Measurements from ENCODE around the gene UCK1.

Gene UCK1

DNA sequence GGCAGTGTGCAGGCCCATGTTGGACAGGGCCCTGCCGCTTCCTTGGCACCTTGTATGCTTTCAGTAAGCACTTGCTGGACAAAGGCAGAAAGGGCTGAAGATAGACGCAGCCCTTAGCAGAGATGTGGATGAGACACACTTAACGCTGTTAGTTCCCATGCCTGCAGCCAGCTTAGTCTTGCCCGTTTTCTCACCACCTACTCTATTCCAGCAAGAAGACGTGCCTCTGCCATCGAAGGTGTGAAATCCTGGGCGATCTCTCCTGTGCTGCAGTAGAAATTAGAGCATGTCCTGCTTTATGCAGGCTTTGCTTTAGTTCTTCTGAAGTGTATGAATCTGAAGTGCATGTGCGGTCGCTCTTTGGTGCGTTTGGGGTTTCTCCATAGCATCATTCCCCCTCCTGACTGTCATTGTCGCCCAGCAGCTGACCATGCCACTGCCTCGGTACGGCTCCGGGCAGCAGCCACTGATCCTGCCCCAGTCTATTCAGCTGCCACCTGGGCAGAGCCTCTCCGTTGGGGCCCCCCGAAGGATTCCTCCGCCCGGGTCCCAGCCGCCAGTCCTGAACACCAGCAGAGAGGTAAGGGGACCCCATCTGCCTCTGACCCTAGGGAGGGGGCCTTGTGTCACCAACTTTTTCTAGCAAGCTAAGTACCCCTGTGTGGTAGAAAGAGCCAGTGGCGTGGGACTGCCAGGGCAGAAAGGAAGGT lies 39.9 kb downstream of the UCK1 start:
- H3K4me3 ChIP-seq (ENCODE audit: low read depth, low read length): no peak overlapping the region
- DNase-seq (ENCODE audit: low read depth): no peak
- TF ChIP-seq, protein P1, sequence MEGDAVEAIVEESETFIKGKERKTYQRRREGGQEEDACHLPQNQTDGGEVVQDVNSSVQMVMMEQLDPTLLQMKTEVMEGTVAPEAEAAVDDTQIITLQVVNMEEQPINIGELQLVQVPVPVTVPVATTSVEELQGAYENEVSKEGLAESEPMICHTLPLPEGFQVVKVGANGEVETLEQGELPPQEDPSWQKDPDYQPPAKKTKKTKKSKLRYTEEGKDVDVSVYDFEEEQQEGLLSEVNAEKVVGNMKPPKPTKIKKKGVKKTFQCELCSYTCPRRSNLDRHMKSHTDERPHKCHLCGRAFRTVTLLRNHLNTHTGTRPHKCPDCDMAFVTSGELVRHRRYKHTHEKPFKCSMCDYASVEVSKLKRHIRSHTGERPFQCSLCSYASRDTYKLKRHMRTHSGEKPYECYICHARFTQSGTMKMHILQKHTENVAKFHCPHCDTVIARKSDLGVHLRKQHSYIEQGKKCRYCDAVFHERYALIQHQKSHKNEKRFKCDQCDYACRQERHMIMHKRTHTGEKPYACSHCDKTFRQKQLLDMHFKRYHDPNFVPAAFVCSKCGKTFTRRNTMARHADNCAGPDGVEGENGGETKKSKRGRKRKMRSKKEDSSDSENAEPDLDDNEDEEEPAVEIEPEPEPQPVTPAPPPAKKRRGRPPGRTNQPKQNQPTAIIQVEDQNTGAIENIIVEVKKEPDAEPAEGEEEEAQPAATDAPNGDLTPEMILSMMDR (IDR thresholded peaks at IDR 0.05; ENCODE audit: control insufficient read depth, extremely low read depth, insufficient read depth): no peak

DNA sequence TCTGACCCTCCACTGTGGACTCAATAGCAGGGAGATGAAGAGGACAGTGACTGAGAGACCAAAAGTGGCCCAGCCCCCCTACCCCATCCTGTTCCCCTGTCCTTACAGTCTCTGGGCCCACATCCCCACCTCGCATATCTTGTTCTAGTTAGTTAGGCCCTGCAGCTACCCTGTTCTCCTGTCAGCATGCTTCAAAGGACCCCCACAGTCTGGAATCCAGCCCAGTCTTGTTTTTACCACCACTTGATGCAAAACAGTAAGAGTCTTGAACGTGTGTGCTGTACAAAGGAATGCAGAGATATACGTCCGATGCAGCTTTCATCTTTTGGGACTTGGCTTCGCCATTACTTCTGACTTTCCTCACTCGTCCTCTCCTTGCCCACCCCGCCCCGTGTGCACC lies 40.5 kb downstream of the UCK1 start:
- TF ChIP-seq, protein P1 (IDR thresholded peaks at IDR 0.05; ENCODE audit: control insufficient read depth, extremely low read depth, insufficient read depth): no peak
- DNase-seq (ENCODE audit: low read depth): no peak

DNA sequence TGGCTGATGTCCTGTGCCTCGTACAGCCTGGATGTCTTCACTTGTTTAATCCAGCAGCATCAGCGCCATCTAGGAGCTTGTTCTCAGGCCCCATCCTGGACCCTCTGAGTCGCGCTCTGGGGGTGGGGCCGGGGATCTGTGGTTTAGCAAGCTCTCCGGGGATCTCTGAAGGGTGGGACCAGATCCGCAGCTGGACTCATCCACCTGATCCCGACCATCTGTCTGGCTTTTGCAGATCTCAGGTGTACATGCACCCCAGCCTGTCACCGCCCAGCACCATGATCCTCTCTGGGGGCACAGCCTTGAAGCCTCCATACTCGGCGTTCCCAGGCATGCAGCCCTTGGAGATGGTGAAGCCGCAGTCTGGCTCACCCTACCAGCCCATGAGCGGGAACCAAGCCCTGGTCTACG lies 43.4 kb downstream of the UCK1 start:
- TF ChIP-seq, protein P1 (IDR thresholded peaks at IDR 0.05; ENCODE audit: control insufficient read depth, extremely low read depth, insufficient read depth): no peak
- no peak for DNase-seq (ENCODE audit: low read depth)
- no peak overlapping the region for H3K4me3 ChIP-seq (ENCODE audit: low read depth, low read length)

More for the DNA sequence above, 40.5 kb downstream of the UCK1 start:
- H3K4me3 ChIP-seq (ENCODE audit: low read depth, low read length): no peak overlapping the region

DNA sequence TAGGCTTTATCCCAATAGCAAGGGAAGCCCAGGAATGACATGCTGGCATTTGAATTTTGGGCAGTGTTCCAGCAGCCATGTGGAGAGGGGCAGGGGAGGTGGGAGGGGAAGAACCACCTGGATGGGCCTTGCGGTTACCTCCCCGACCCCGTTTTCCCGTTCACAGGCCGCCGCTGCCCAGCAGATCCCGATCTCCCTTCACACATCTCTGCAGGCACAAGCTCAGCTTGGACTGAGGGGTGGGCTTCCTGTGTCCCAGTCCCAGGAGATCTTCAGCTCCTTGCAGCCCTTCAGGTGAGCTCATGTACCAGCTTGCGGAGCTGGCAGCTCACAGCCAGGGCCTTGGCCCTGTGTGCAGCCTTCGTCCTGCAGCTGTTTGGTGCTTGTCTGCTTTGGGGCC lies 44.1 kb downstream of the UCK1 start:
- TF ChIP-seq, protein P1 (IDR thresholded peaks at IDR 0.05; ENCODE audit: control insufficient read depth, extremely low read depth, insufficient read depth): no peak
- DNase-seq (ENCODE audit: low read depth): no peak
- no peak overlapping the region for H3K4me3 ChIP-seq (ENCODE audit: low read depth, low read length)

DNA sequence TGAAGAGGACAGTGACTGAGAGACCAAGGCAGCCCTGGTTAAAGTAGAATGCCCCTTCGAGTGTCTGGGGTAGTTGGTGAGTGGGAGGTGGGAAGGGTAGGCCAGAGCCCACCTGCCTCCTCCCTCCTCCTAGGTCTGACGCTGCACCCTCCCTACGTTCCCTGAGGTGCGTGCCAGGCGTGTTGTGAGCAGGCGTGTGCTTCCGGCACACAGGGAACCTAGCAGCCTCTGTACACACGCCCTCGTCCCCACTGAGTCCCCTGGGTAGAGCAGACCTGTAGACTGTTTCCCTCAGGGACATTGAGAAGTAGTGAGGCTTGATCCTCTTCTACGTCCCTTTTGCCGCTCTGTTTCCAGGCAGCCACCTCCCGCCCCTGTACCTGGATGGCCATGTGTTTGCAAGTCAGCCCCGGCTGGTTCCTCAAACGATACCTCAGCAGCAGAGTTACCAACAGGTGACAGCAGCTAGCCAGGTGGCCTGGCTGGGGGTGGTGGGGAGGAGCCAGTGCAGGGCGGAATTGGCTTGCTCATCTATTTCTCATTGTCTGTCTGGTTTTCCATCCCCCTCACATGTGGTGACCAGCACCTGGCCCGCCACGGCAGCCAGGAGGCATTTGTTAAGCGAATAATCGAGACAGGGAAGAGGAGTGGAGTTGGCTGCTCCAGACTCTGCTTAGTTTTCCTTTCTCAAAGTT lies 45.2 kb downstream of the UCK1 start:
- no peak overlapping the region for H3K4me3 ChIP-seq (ENCODE audit: low read depth, low read length)
- TF ChIP-seq, protein P1 (IDR thresholded peaks at IDR 0.05; ENCODE audit: control insufficient read depth, extremely low read depth, insufficient read depth): no peak
- DNase-seq (ENCODE audit: low read depth): no peak

DNA sequence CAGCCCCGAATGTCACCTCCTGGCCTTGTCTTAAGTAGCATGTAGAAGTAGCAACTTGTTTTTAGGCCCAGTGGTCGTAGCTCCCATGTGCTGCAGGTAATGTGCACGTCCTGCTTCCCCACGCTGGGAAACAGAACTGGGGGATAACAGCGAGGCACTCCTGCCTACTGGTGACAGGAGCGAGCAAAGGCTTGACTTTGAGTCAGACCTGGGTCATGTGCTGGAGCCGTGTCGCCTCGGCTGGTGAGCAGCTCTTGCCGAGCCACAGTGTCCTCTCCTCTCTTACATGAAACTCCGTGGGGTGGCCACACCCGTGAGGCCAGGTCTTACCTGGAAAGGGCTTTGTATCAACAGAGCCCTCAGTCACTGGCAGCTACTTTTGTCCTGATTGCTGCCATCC lies 45.9 kb downstream of the UCK1 start:
- no peak overlapping the region for H3K4me3 ChIP-seq (ENCODE audit: low read depth, low read length)

More for the DNA sequence above, 45.9 kb downstream of the UCK1 start:
- DNase-seq (ENCODE audit: low read depth): no peak
- TF ChIP-seq, protein P1 (IDR thresholded peaks at IDR 0.05; ENCODE audit: control insufficient read depth, extremely low read depth, insufficient read depth): no peak
